ENCODE measurements around the gene CDC42BPB.

DNA sequence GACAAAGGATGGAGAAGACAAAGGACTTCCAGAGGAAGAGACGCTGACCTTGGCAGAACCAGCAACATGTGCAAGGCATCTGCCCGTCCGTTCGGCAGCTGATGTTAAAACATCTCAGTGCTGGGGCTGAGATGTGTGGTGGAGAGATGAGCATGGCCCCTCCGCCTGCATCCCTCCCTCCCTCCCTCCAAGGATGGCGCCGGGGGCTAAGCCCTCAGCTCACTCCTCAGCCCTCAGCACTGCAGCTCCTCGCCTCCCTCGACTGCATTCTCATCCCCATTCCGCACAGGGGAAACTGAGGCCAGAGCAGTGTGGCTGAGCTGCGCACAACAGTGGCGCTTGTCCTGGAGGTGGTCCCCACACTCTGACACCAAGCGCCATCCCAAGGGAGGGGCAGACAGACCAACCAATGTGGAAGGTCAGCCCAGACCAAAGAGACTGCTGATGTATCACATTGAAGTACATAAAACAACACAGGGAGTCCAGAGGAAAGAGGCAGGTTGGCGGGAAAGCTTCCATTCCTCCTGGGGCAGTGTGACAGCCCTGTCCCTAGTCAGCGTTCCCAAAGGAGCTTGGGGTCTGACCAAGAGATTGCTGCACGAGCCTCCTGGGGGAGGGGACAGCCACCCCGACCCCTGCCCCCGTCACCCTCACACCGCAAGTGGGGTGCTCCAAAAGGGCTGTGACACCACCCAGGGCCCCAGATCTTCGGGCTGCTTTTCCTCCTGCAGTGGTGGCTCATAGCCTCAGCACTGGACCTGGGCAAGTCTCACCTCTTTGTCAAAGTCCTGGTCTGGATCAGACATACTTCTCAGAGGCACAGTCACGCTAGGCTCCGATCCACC, 119.8 kb downstream of the CDC42BPB start:
- TF ChIP-seq, protein P1, sequence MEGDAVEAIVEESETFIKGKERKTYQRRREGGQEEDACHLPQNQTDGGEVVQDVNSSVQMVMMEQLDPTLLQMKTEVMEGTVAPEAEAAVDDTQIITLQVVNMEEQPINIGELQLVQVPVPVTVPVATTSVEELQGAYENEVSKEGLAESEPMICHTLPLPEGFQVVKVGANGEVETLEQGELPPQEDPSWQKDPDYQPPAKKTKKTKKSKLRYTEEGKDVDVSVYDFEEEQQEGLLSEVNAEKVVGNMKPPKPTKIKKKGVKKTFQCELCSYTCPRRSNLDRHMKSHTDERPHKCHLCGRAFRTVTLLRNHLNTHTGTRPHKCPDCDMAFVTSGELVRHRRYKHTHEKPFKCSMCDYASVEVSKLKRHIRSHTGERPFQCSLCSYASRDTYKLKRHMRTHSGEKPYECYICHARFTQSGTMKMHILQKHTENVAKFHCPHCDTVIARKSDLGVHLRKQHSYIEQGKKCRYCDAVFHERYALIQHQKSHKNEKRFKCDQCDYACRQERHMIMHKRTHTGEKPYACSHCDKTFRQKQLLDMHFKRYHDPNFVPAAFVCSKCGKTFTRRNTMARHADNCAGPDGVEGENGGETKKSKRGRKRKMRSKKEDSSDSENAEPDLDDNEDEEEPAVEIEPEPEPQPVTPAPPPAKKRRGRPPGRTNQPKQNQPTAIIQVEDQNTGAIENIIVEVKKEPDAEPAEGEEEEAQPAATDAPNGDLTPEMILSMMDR (IDR thresholded peaks at IDR 0.05; ENCODE audit: borderline replicate concordance, extremely low read depth, low read length, poor library complexity, severe bottlenecking): no peak
- no peak for TF ChIP-seq EZH2 (IDR thresholded peaks at IDR 0.05; ENCODE audit: borderline replicate concordance, low read depth, low read length, severe bottlenecking)

Data from DND-41 (cell line).